HCT116 (cell line): ENCODE measurements around the gene UNK. TPM values are rescaled to one million over a fixed set of nuclear protein-coding genes. Genes with fewer than 3 reads are reported as not detected.

Experiments
- ATAC-seq: fragments of 200-7000 bp; cut with Tn5 transposase; 2 replicates; pipeline ENCODE4 v1.9.1; 2020; ENCODE audit warnings: mild to moderate bottlenecking, moderate library complexity
- BruUV-seq: library from RNA; stranded (reverse); fragments of 400-500 nt; replicated peaks from 2 replicates; lab custom pipeline; 2021; lab: Mats Ljungman, UMichigan
- CTCF ChIA-PET: fragments of 300-600 bp; sonication (Branson Sonifier 250); formaldehyde crosslinking; loops from one replicate; lab custom pipeline; 2021; ENCODE audit warnings: antibody characterized with exemption; lab: Charles Lee
- POLR2A ChIA-PET: fragments of 300-600, 350-600 bp; sonication (Branson Sonifier 250); formaldehyde crosslinking; loops from one replicate; lab custom pipeline; 2021; ENCODE audit warnings: antibody characterized with exemption; lab: Charles Lee
- RAD21 ChIA-PET, 2 experiments: fragments of 300-600 bp; sonication (Branson Sonifier 250); formaldehyde crosslinking; loops; one replicate each; lab custom pipeline; 2023; ENCODE audit warnings: low total read pairs in 2 of 2; ENCODE audit not compliant: uncharacterized antibody in 2 of 2, unreplicated experiment in 2 of 2, low non-redundant PET in 1 of 2; lab: Charles Lee
- DNase-seq: peaks from one replicate; pipeline ENCODE4 v3.0.0-alpha.2; 2010; ENCODE audit warnings: low read depth, low spot score
- H2AFZ ChIP-seq: fragments of 200-600 bp; shearing (Covaris generic), sonication (generic); 2 replicates; pipeline ENCODE4 v1.6.1; 2017; ENCODE audit warnings: low read depth, mixed run types, mixed read lengths, antibody characterized with exemption, low read length; ENCODE audit not compliant: poor library complexity, severe bottlenecking
- H3K27ac ChIP-seq: 2 replicates; pipeline ENCODE4 v1.5.1; 2012; ENCODE audit warnings: low read depth, low read length
- H3K27me3 ChIP-seq: fragments of 200-600 bp; sonication (generic); 2 replicates; pipeline ENCODE4 v1.6.1; 2016; ENCODE audit warnings: mixed run types, low read length, mixed read lengths; ENCODE audit not compliant: insufficient read depth
- H3K36me3 ChIP-seq, 2 experiments: fragments of 200-500 bp in 1 of 2; fragments of 200-600 bp in 1 of 2; sonication (Bioruptor generic) in 1 of 2; sonication (generic) in 1 of 2; 2 replicates each; pipeline versions ENCODE4 v1.5.1 to v1.6.1; 2014 to 2016; ENCODE audit warnings: low read length in 2 of 2, inconsistent platforms in 1 of 2, mixed read lengths in 1 of 2, mixed run types in 1 of 2; ENCODE audit not compliant: insufficient read depth in 2 of 2, control insufficient read depth in 1 of 2
- H3K4me1 ChIP-seq, 2 experiments: fragments of 200-600 bp in 1 of 2; sonication (generic) in 1 of 2; 2 replicates each; pipeline versions ENCODE4 v1.5.1 to v1.6.1; 2012 to 2017; ENCODE audit warnings: low read length in 2 of 2, inconsistent platforms in 1 of 2, mild to moderate bottlenecking in 1 of 2, mixed read lengths in 1 of 2, mixed run types in 1 of 2, moderate library complexity in 1 of 2; ENCODE audit not compliant: insufficient read depth in 2 of 2, control insufficient read depth in 1 of 2
- H3K4me2 ChIP-seq: fragments of 200-600 bp; sonication (generic); 2 replicates; pipeline ENCODE4 v1.6.1; 2017; ENCODE audit warnings: mixed run types, low read length, mixed read lengths
- H3K4me3 ChIP-seq, 2 experiments: fragments of 200-600 bp in 1 of 2; sonication (generic) in 1 of 2; replicated peaks in 1 of 2; 2 replicates each; pipeline ENCODE4 v1.5.1; 2011 to 2016; ENCODE audit warnings: low read length in 2 of 2, control low read depth in 1 of 2, low read depth in 1 of 2, mild to moderate bottlenecking in 1 of 2, mixed read lengths in 1 of 2, mixed run types in 1 of 2
- H3K79me2 ChIP-seq: fragments of 200-600 bp; sonication (generic); 2 replicates; pipeline ENCODE4 v1.6.1; 2017; ENCODE audit warnings: mild to moderate bottlenecking, mixed run types, low read length, moderate library complexity, mixed read lengths; ENCODE audit not compliant: insufficient read depth
- H3K9ac ChIP-seq: fragments of 200-600 bp; sonication (generic); 2 replicates; pipeline ENCODE4 v1.6.1; 2016; ENCODE audit warnings: low read length, mixed read lengths
- H3K9me2 ChIP-seq: fragments of 200-600 bp; sonication (generic), shearing (Covaris generic); 2 replicates; pipeline ENCODE4 v1.6.1; 2017; ENCODE audit warnings: mixed run types, mild to moderate bottlenecking, moderate library complexity; ENCODE audit not compliant: insufficient read depth
- H3K9me3 ChIP-seq, 2 experiments: fragments of 200-500 bp in 1 of 2; fragments of 200-600 bp in 1 of 2; sonication (Bioruptor generic) in 1 of 2; sonication (generic) in 1 of 2; 2 replicates each; pipeline ENCODE4 v1.6.1; 2014 to 2017; ENCODE audit warnings: low read length in 2 of 2, mixed read lengths in 2 of 2, inconsistent platforms in 1 of 2, low read depth in 1 of 2, mild to moderate bottlenecking in 1 of 2, mixed run types in 1 of 2, moderate library complexity in 1 of 2; ENCODE audit not compliant: control insufficient read depth in 1 of 2, insufficient read depth in 1 of 2
- H4K20me1 ChIP-seq: fragments of 200-600 bp; sonication (generic), shearing (Covaris generic); 2 replicates; pipeline ENCODE4 v1.6.1; 2017; ENCODE audit warnings: mixed run types, mild to moderate bottlenecking, moderate library complexity; ENCODE audit not compliant: insufficient read depth
- ATF3 ChIP-seq: IDR thresholded peaks from 2 replicates; pipeline ENCODE4 v1.6.1; 2012
- CBX3 ChIP-seq: IDR thresholded peaks from 2 replicates; pipeline ENCODE4 v1.6.1; 2012; ENCODE audit warnings: low read depth
- CEBPB ChIP-seq: IDR thresholded peaks from 2 replicates; pipeline ENCODE4 v1.6.1; 2012; ENCODE audit warnings: low read depth
- EGR1 ChIP-seq: IDR thresholded peaks from 2 replicates; pipeline ENCODE4 v1.6.1; 2012; ENCODE audit warnings: low read depth
- ELF1 ChIP-seq: IDR thresholded peaks from 2 replicates; pipeline ENCODE4 v1.6.1; 2012; ENCODE audit warnings: low read depth, borderline replicate concordance
- EZH2 ChIP-seq: fragments of 200-600 bp; sonication (generic); IDR thresholded peaks from 2 replicates; pipeline ENCODE4 v1.6.1; 2017; ENCODE audit warnings: antibody characterized with exemption, mixed run types
- EZH2phosphoT487 ChIP-seq: fragments of 200-600 bp; IDR thresholded peaks from 2 replicates; pipeline ENCODE4 v1.6.1; 2018; ENCODE audit warnings: antibody characterized with exemption, borderline replicate concordance
- FOSL1 ChIP-seq: IDR thresholded peaks from 2 replicates; pipeline ENCODE4 v1.6.1; 2012; ENCODE audit warnings: low read depth
- JUND ChIP-seq: IDR thresholded peaks from 2 replicates; pipeline ENCODE4 v1.6.1; 2012
- MAX ChIP-seq: IDR thresholded peaks from 2 replicates; pipeline ENCODE4 v1.6.1; 2012
- POLR2AphosphoS5 ChIP-seq: IDR thresholded peaks from 2 replicates; pipeline ENCODE4 v1.6.1; 2011; ENCODE audit warnings: mild to moderate bottlenecking, low read depth, low read length, moderate library complexity
- RAD21 ChIP-seq: IDR thresholded peaks from 2 replicates; pipeline ENCODE4 v1.6.1; 2012; ENCODE audit warnings: low read depth, mild to moderate bottlenecking
- SP1 ChIP-seq: IDR thresholded peaks from 2 replicates; pipeline ENCODE4 v1.6.1; 2012; ENCODE audit warnings: low read depth
- TCF7L2 ChIP-seq: IDR thresholded peaks from 2 replicates; pipeline ENCODE4 v1.7.0; 2011; ENCODE audit warnings: borderline replicate concordance, inconsistent platforms; ENCODE audit not compliant: insufficient read depth, insufficient read length; ENCODE audit errors: extremely low read depth
- YY1 ChIP-seq: IDR thresholded peaks from 2 replicates; pipeline ENCODE4 v1.6.1; 2011; ENCODE audit warnings: low read length, low read depth, moderate library complexity, mild to moderate bottlenecking; ENCODE audit not compliant: insufficient replicate concordance; ENCODE audit errors: extremely low read depth
- ZBTB33 ChIP-seq: IDR thresholded peaks from 2 replicates; pipeline ENCODE4 v1.6.1; 2011; ENCODE audit warnings: mild to moderate bottlenecking, low read length, moderate library complexity; ENCODE audit not compliant: insufficient replicate concordance; ENCODE audit errors: extremely low read depth
- ZNF274 ChIP-seq: fragments of 200-500 bp; sonication (Bioruptor generic); IDR thresholded peaks from 2 replicates; pipeline ENCODE4 v1.6.1; 2014; ENCODE audit warnings: mild to moderate bottlenecking, low read depth, low read length, inconsistent platforms
- intact Hi-C: fragments of 100-400 bp; cut with micrococcal nuclease; formaldehyde crosslinking; loops from 2 replicates; pipeline ENCODE4 v1.10.0; 2022
- total RNA-seq: library from RNA; stranded (reverse); gene quantifications from one replicate; pipeline ENCODE4 v1.2.1, GENCODE V29; 2021; ENCODE audit not compliant: unreplicated experiment
- TF ChIP-seq, protein P1 (sequence below), 3 experiments: fragments of 200-600 bp in 1 of 3; sonication (generic) in 1 of 3; IDR thresholded peaks in 2 of 3; conservative IDR thresholded peaks in 1 of 3; 2 replicates each; pipeline ENCODE4 v1.5.1; 2012 to 2017; ENCODE audit warnings: low read depth in 2 of 3, low read length in 2 of 3, antibody characterized with exemption in 1 of 3, borderline replicate concordance in 1 of 3, control low read depth in 1 of 3, mild to moderate bottlenecking in 1 of 3, mixed read lengths in 1 of 3, mixed run types in 1 of 3, moderate library complexity in 1 of 3; ENCODE audit not compliant: insufficient read depth in 1 of 3
- TF ChIP-seq, protein P2 (sequence below): IDR thresholded peaks from 2 replicates; pipeline ENCODE4 v1.6.1; 2012; ENCODE audit warnings: low read depth

Gene UNK
- total RNA-seq, 1 experiment from 2014 or later = 40.6 TPM

GRCh38 chr17:75835654-75835987 is 51.0 kb downstream of the UNK start:
- H3K9me3 ChIP-seq = no peaks in the 10 kb centered on the region
- ChIA-PET CTCF (interaction anchor here (1.3 to 2.9 kb wide), 2 partner anchors 8 to 10 kb away, joined by 5 to 9 read pairs; no protein-coding TSS in a partner anchor), POLR2A (no interaction called here), RAD21 (no interaction called here)
- no peaks in the 10 kb centered on the region for H3K27me3 ChIP-seq
- intact Hi-C loops = no loop called here
- BruUV-seq = no TSS peak
- no peak for DNase-seq
- ATAC-seq = 0 out of 2 replicates have a peak, but pooled peaks have one; percentile 6
- no peaks in the 10 kb centered on the region for H4K20me1 ChIP-seq
- peaks cover 3 to 12% of the 10 kb centered on the region in 2 experiments; a peak in 2 of 4 replicates for H3K4me1 ChIP-seq
- no peaks in the 10 kb centered on the region for H3K9me2 ChIP-seq
- H3K9ac ChIP-seq = no peak overlapping the region
- no peaks in the 10 kb centered on the region for H3K79me2 ChIP-seq
- no peak overlapping the region for H3K4me3 ChIP-seq
- no peak for TF ChIP-seq POLR2AphosphoS5
- TF ChIP-seq MAX = no peak
- no peak for TF ChIP-seq RAD21
- no peak for TF ChIP-seq EGR1
- TF ChIP-seq ELF1 = no peak
- no peak for TF ChIP-seq CEBPB
- no peak for TF ChIP-seq YY1
- no peak for TF ChIP-seq ATF3
- no peak for TF ChIP-seq ZBTB33
- TF ChIP-seq EZH2 = no peak
- TF ChIP-seq, protein P1, sequence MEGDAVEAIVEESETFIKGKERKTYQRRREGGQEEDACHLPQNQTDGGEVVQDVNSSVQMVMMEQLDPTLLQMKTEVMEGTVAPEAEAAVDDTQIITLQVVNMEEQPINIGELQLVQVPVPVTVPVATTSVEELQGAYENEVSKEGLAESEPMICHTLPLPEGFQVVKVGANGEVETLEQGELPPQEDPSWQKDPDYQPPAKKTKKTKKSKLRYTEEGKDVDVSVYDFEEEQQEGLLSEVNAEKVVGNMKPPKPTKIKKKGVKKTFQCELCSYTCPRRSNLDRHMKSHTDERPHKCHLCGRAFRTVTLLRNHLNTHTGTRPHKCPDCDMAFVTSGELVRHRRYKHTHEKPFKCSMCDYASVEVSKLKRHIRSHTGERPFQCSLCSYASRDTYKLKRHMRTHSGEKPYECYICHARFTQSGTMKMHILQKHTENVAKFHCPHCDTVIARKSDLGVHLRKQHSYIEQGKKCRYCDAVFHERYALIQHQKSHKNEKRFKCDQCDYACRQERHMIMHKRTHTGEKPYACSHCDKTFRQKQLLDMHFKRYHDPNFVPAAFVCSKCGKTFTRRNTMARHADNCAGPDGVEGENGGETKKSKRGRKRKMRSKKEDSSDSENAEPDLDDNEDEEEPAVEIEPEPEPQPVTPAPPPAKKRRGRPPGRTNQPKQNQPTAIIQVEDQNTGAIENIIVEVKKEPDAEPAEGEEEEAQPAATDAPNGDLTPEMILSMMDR (IDR thresholded peaks at IDR 0.05 in 2 of 3, conservative IDR thresholded peaks at IDR 0.05 in 1 of 3; ENCODE audit: borderline replicate concordance in 1 of 3, insufficient read depth in 1 of 3, low read depth in 2 of 3, low read length in 2 of 3) = no peak
- TF ChIP-seq FOSL1 = no peak
- TF ChIP-seq JUND = no peak
- TF ChIP-seq EZH2phosphoT487 = no peak
- no peak for TF ChIP-seq TCF7L2
- TF ChIP-seq, protein P2, sequence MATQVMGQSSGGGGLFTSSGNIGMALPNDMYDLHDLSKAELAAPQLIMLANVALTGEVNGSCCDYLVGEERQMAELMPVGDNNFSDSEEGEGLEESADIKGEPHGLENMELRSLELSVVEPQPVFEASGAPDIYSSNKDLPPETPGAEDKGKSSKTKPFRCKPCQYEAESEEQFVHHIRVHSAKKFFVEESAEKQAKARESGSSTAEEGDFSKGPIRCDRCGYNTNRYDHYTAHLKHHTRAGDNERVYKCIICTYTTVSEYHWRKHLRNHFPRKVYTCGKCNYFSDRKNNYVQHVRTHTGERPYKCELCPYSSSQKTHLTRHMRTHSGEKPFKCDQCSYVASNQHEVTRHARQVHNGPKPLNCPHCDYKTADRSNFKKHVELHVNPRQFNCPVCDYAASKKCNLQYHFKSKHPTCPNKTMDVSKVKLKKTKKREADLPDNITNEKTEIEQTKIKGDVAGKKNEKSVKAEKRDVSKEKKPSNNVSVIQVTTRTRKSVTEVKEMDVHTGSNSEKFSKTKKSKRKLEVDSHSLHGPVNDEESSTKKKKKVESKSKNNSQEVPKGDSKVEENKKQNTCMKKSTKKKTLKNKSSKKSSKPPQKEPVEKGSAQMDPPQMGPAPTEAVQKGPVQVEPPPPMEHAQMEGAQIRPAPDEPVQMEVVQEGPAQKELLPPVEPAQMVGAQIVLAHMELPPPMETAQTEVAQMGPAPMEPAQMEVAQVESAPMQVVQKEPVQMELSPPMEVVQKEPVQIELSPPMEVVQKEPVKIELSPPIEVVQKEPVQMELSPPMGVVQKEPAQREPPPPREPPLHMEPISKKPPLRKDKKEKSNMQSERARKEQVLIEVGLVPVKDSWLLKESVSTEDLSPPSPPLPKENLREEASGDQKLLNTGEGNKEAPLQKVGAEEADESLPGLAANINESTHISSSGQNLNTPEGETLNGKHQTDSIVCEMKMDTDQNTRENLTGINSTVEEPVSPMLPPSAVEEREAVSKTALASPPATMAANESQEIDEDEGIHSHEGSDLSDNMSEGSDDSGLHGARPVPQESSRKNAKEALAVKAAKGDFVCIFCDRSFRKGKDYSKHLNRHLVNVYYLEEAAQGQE = no peak
- TF ChIP-seq CBX3 = no peak
- no peak for TF ChIP-seq ZNF274
- no peak for TF ChIP-seq SP1
- no peak overlapping the region for H2AFZ ChIP-seq
- H3K27ac ChIP-seq = no peak overlapping the region
- no peak overlapping the region for H3K4me2 ChIP-seq
- no peaks in the 10 kb centered on the region for H3K36me3 ChIP-seq
